Measurements from ENCODE around the gene GABRD.

DNA sequence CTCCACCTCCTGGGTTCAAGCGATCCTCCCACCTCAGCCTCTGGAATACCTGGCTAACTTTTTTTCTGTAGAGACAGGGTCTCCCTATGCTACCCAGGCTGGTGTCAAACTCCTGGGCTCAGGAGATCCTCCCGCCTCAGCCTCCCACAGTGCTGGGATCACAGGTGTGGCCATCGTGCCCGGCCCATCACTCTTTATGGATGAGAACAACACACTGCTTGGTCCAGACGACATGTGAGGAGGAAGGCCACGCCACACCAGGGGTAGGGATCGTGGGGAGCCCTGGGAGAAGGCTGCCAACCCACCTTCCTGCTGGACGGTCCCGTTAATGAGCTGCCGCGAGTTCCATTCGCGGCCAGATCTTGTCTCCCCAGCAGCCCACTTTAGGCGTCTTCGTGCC, 5.0 kb upstream of the GABRD start:
- TF ChIP-seq, protein P1, sequence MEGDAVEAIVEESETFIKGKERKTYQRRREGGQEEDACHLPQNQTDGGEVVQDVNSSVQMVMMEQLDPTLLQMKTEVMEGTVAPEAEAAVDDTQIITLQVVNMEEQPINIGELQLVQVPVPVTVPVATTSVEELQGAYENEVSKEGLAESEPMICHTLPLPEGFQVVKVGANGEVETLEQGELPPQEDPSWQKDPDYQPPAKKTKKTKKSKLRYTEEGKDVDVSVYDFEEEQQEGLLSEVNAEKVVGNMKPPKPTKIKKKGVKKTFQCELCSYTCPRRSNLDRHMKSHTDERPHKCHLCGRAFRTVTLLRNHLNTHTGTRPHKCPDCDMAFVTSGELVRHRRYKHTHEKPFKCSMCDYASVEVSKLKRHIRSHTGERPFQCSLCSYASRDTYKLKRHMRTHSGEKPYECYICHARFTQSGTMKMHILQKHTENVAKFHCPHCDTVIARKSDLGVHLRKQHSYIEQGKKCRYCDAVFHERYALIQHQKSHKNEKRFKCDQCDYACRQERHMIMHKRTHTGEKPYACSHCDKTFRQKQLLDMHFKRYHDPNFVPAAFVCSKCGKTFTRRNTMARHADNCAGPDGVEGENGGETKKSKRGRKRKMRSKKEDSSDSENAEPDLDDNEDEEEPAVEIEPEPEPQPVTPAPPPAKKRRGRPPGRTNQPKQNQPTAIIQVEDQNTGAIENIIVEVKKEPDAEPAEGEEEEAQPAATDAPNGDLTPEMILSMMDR (IDR thresholded peaks at IDR 0.05): no peak
- TF ChIP-seq POLR2AphosphoS5 (IDR thresholded peaks at IDR 0.05; ENCODE audit: insufficient read depth in 1 of 2, low read depth in 1 of 2): no peak

All from vagina (tissue), 2 donors.